GM12878 (cell line): ENCODE results near the gene SLC5A11. TPM values are rescaled to one million over a fixed set of nuclear protein-coding genes. Genes with fewer than 3 reads are reported as not detected.

Source experiments
- ATAC-seq: fragments of 200-7000 bp; cut with Tn5 transposase; 3 replicates; pipeline ENCODE4 v1.9.1; 2020; ENCODE audit warnings: mild to moderate bottlenecking, moderate library complexity
- BruUV-seq: library from RNA; stranded (reverse); fragments of 400-500 nt; replicated peaks from 2 replicates; lab custom pipeline; 2021; lab: Mats Ljungman, UMichigan
- CTCF ChIA-PET: fragments of 300-600 bp; sonication (Branson Sonifier 250); formaldehyde crosslinking; extraction: SDS; loops from one replicate; lab custom pipeline; 2021; ENCODE audit warnings: inconsistent platforms; lab: Yijun Ruan, JAX
- POLR2A ChIA-PET: fragments of 350-600 bp; formaldehyde crosslinking; extraction: SDS; loops from one replicate; lab custom pipeline; 2021; ENCODE audit warnings: inconsistent platforms; lab: Charles Lee
- RAD21 ChIA-PET: fragments of 300-600 bp; sonication (Branson Sonifier 250); formaldehyde crosslinking; loops from one replicate; lab custom pipeline; 2023; ENCODE audit warnings: antibody characterized with exemption; ENCODE audit not compliant: unreplicated experiment; lab: Charles Lee
- SMC1A ChIA-PET: fragments of 300-600 bp; sonication (Branson Sonifier 250); formaldehyde crosslinking; loops from one replicate; lab custom pipeline; 2023; ENCODE audit not compliant: unreplicated experiment, uncharacterized antibody; lab: Charles Lee
- DNase-seq: peaks from one replicate; pipeline ENCODE4 v3.0.0-alpha.2; 2011; ENCODE audit warnings: low read depth, low spot score
- FAIRE-seq: peaks from 3 replicates; lab custom pipeline; 2011; peaks lifted over from hg19 to GRCh38; lab: Jason Lieb, UNC
- H2AFZ ChIP-seq: 2 replicates; pipeline ENCODE4 v1.6.0; 2011; ENCODE audit warnings: low read depth, low read length, control low read depth; ENCODE audit not compliant: control insufficient read depth
- H3K27ac ChIP-seq: 2 replicates; pipeline ENCODE4 v1.5.1; 2011; ENCODE audit warnings: control low read depth; ENCODE audit not compliant: control insufficient read depth, insufficient read depth
- H3K27me3 ChIP-seq, 2 experiments: replicated peaks in 1 of 2; 2 replicates each; pipeline versions ENCODE4 v1.6.0 to v1.6.1; 2011; ENCODE audit warnings: low read length in 1 of 2; ENCODE audit not compliant: control insufficient read depth in 2 of 2, insufficient read depth in 2 of 2
- H3K36me3 ChIP-seq, 2 experiments: 2 replicates each; pipeline ENCODE4 v1.5.1; 2011; ENCODE audit warnings: low read length in 1 of 2; ENCODE audit not compliant: control insufficient read depth in 2 of 2, insufficient read depth in 2 of 2
- H3K4me1 ChIP-seq: 2 replicates; pipeline ENCODE4 v1.6.1; 2011; ENCODE audit warnings: mild to moderate bottlenecking, low read length, moderate library complexity, mixed read lengths; ENCODE audit not compliant: control insufficient read depth, insufficient read depth
- H3K4me2 ChIP-seq: 2 replicates; pipeline ENCODE4 v1.6.0; 2011; ENCODE audit warnings: control low read depth; ENCODE audit not compliant: control insufficient read depth, insufficient read depth
- H3K4me3 ChIP-seq: fragments of 200-600 bp; sonication (generic); 2 replicates; pipeline ENCODE4 v1.5.1; 2016
- H3K79me2 ChIP-seq: 2 replicates; pipeline ENCODE4 v1.6.0; 2011; ENCODE audit warnings: low read length; ENCODE audit not compliant: control insufficient read depth, insufficient read depth
- H3K9ac ChIP-seq: 2 replicates; pipeline ENCODE4 v1.8.0; 2011; ENCODE audit warnings: low read length, control low read depth, mixed read lengths; ENCODE audit not compliant: control insufficient read depth, insufficient read depth
- H3K9me3 ChIP-seq: replicated peaks from 3 replicates; pipeline ENCODE4 v1.5.1; 2011; ENCODE audit warnings: mild to moderate bottlenecking, low read length; ENCODE audit not compliant: control insufficient read depth, insufficient read depth
- H4K20me1 ChIP-seq: 2 replicates; pipeline ENCODE4 v1.6.0; 2011; ENCODE audit not compliant: control insufficient read depth, insufficient read depth
- ETV6 ChIP-seq, 2 experiments: fragments of 450-650 bp in 1 of 2; IDR thresholded peaks in 1 of 2; conservative IDR thresholded peaks in 1 of 2; 2 replicates each; pipeline ENCODE4 v1.6.1; 2014; ENCODE audit warnings: antibody characterized with exemption in 1 of 2, borderline replicate concordance in 1 of 2, low read depth in 1 of 2, mild to moderate bottlenecking in 1 of 2, moderate library complexity in 1 of 2
- WGBS: methylation state at CpG from one replicate; pipeline ENCODE4 v1.1.6; 2016; ENCODE audit warnings: low lambda C conversion rate; ENCODE audit not compliant: insufficient replicate concordance, insufficient coverage; ENCODE audit errors: missing lambda C conversion rate; 5-methylcytosine and 5-hydroxymethylcytosine counted together
- in situ Hi-C: fragments of 300-500 bp; cut with MboI; formaldehyde crosslinking; loops from 9 replicates; pipeline ENCODE4 v1.14.3; 2018; ENCODE audit warnings: mixed read lengths
- intact Hi-C: fragments of 100-400 bp; cut with micrococcal nuclease; formaldehyde crosslinking; loops from one replicate; pipeline ENCODE4 v1.14.2; 2022; ENCODE audit not compliant: unreplicated experiment
- polyA plus RNA-seq, 11 experiments: library from polyadenylated mRNA; depleted of rRNA in 4 of 11; unstranded in 6 of 11; stranded (reverse) in 5 of 11; fragments of >200 nt; fragmentation: Nextera tagmentation in 4 of 11; fragmentation: Illumina TruSeq in 1 of 11; extraction: Ambion mirVana in 4 of 11; extraction: Trizol in 1 of 11; gene quantifications; 1 replicate in 1 of 11; 2 replicates in 10 of 11; pipeline versions ENCODE4 v1.2.1 to v1.2.3, GENCODE V29; 2011 to 2016; ENCODE audit warnings: inconsistent platforms in 2 of 11, missing spikeins in 2 of 11, low read depth in 1 of 11
- total RNA-seq, 4 experiments: library from RNA; depleted of rRNA in 3 of 4; stranded (reverse); fragments of >200 nt in 3 of 4; fragmentation: Illumina TruSeq in 1 of 4; extraction: Trizol in 1 of 4; gene quantifications; 2 replicates each; pipeline versions ENCODE4 v1.2.1 to v1.2.3, GENCODE V29; 2013 to 2021

The SLC5A11 gene
- total and polyA plus RNA-seq, 10 of the 15 experiments (the other 5 are each of a cell fraction or from before 2014, with no cell fraction given): 0.10 TPM; not detected in 9

- ChIA-PET CTCF (no interaction called here), POLR2A (no interaction called here), SMC1A (no interaction called here), RAD21 (no interaction called here)
- Histone ChIP-seq H3K9me3 (peaks cover 2% of the 10 kb centered on the region), H3K4me2 (no peak overlapping the region), H3K27me3 (no peaks in the 10 kb centered on the region), H3K4me1 (no peaks in the 10 kb centered on the region), H4K20me1 (peaks cover 3% of the 10 kb centered on the region), H3K36me3 (peaks cover 45 to 53% of the 10 kb centered on the region in 2 experiments), H2AFZ (no peak overlapping the region), H3K79me2 (no peaks in the 10 kb centered on the region; the same call in 1 of the 2 replicates), H3K4me3 (no peak overlapping the region), H3K27ac (no peak overlapping the region), H3K9ac (no peak overlapping the region)
- ATAC-seq (no peak), FAIRE-seq (no peak), DNase-seq (no peak)
- TF ChIP-seq ETV6 (conservative IDR thresholded peaks at IDR 0.05 in 1 of 2, IDR thresholded peaks at IDR 0.05 in 1 of 2; ENCODE audit: borderline replicate concordance in 1 of 2, low read depth in 1 of 2): no peak
- WGBS: 100% methylated on average over 6 of the region's 6 CpGs
- in situ Hi-C loops (no loop called here), intact Hi-C loops (no loop called here)
- no TSS peak for BruUV-seq
These were observed 112.1 kb downstream of the SLC5A11 start for GRCh38 chr16:24957887-24958286.

Other genes starting within 250 kb of the SLC5A11 start
- 28.2 and 33.5 TPM in 2 replicates for gene TNRC6A, start 116.3 kb upstream of the SLC5A11 start, total RNA-seq (2014; rRNA removed)
- 31.9 and 32.2 TPM in 2 replicates for gene TNRC6A, start 116.3 kb upstream of the SLC5A11 start, total RNA-seq (2014; rRNA removed; fragmentation: Illumina TruSeq; extraction: Trizol)
- 35.3 and 41.3 TPM in 2 replicates for gene TNRC6A, start 116.3 kb upstream of the SLC5A11 start, total RNA-seq (2021)
- gene TNRC6A, start 116.3 kb upstream of the SLC5A11 start, polyA plus RNA-seq (2011; rRNA removed): 35.7 and 37.1 TPM in 2 replicates
- gene TNRC6A, start 116.3 kb upstream of the SLC5A11 start, polyA plus RNA-seq (2014; fragmentation: Illumina TruSeq; extraction: Trizol): 36.9 and 56.5 TPM in 2 replicates
- gene TNRC6A, start 116.3 kb upstream of the SLC5A11 start, polyA plus RNA-seq (2014; fragmentation: Nextera tagmentation; extraction: Ambion mirVana): 1 to 10 TPM; 4.6 to 4.9 TPM
- 31.2 and 34.7 TPM in 2 replicates for gene TNRC6A, start 116.3 kb upstream of the SLC5A11 start, polyA plus RNA-seq (2014; rRNA removed)
- 10 to 100 TPM; 25.9 TPM for gene TNRC6A, start 116.3 kb upstream of the SLC5A11 start, polyA plus RNA-seq (2016; fragmentation: Nextera tagmentation; extraction: Ambion mirVana)
- 47.7 and 55.1 TPM in 2 replicates for gene ARHGAP17, start 169.4 kb downstream of the SLC5A11 start, total RNA-seq (2014; rRNA removed)
- gene ARHGAP17, start 169.4 kb downstream of the SLC5A11 start, total RNA-seq (2014; rRNA removed; fragmentation: Illumina TruSeq; extraction: Trizol): 45.4 and 48.3 TPM in 2 replicates
- gene ARHGAP17, start 169.4 kb downstream of the SLC5A11 start, total RNA-seq (2021): 181 and 199 TPM in 2 replicates
- 71.1 and 75.0 TPM in 2 replicates for gene ARHGAP17, start 169.4 kb downstream of the SLC5A11 start, polyA plus RNA-seq (2011; rRNA removed)
- 150 and 173 TPM in 2 replicates for gene ARHGAP17, start 169.4 kb downstream of the SLC5A11 start, polyA plus RNA-seq (2014; fragmentation: Illumina TruSeq; extraction: Trizol)
- gene ARHGAP17, start 169.4 kb downstream of the SLC5A11 start, polyA plus RNA-seq (2014; fragmentation: Nextera tagmentation; extraction: Ambion mirVana): 10 to 100 TPM; 31.4 to 49.9 TPM
- gene ARHGAP17, start 169.4 kb downstream of the SLC5A11 start, polyA plus RNA-seq (2014; rRNA removed): 63.7 and 73.8 TPM in 2 replicates
- 100 to 1,000 TPM; 118 to 123 TPM for gene ARHGAP17, start 169.4 kb downstream of the SLC5A11 start, polyA plus RNA-seq (2016; fragmentation: Nextera tagmentation; extraction: Ambion mirVana)